Embryonic facial prominence (tissue), 1 donor: ENCODE data around the gene LTK.
"Not testable (repeated sequence)": the region's sequence is repeated elsewhere in the genome, so short reads cannot be mapped to it uniquely, and the experiment has no call there.

Source experiments
- DNase-seq: peaks from one replicate; pipeline ENCODE4 v3.0.0-alpha.2; 2016; ENCODE audit errors: extremely low spot score

LTK gene

DNA sequence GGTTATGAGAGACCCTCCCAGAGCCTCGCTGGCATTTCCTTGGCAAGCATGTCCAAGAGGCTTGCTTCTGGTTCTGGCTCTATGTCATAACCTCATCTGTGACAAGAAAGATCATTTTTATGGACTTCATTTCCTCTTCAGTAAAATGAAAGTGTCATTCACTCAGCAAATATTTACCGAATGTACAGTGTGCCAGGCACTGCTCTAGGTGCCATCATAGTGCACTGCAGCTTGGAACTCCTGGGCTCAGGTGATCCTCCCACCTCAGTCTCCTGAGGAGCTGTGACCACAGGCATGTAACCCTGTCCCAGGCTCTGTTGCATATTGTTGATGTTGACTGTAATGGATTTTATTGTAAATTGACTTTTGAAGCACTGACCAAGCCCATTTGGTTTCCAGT, 38.7 kb downstream of the LTK start:
- no peak for DNase-seq

- DNase-seq = no peak
Measured at GRCh38 chr15:41474436-41474835, 39.2 kb downstream of the LTK start.

- no peak for DNase-seq
Measured at GRCh38 chr15:41473418-41473817, 40.2 kb downstream of the LTK start.

- DNase-seq = not testable (repeated sequence)
Measured at GRCh38 chr15:41469644-41470043, 44.0 kb downstream of the LTK start.

GRCh38 chr15:41466711-41467110, 46.9 kb downstream of the LTK start:
- no peak for DNase-seq

DNA sequence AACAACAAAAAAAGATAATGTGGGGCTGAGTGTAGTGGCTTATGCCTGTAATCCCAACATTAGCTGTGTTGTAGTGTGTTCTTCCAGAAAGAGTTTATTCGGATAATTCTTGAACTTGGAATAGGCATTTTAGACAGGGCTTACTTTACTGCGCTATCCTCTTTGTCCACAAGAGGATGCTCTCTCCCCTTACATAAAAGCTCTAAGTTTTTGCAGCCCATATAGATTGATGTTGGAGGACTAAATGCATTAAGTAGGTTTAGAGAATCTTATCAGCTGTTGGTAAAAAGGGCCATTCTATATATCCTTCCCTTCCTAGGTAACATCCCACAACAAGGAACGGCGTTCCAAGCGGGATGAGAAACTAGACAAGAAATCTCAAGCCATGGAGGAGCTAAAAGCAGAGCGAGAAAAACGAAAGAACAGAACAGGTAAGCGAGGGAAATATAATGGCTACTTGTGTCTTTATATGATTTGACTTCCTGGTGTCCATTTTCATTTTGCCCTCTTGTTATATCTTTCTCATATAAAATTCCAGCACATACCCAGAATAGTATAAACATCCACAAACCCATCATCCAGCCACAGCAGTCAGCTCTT, 47.7 kb downstream of the LTK start:
- DNase-seq = no peak

DNA sequence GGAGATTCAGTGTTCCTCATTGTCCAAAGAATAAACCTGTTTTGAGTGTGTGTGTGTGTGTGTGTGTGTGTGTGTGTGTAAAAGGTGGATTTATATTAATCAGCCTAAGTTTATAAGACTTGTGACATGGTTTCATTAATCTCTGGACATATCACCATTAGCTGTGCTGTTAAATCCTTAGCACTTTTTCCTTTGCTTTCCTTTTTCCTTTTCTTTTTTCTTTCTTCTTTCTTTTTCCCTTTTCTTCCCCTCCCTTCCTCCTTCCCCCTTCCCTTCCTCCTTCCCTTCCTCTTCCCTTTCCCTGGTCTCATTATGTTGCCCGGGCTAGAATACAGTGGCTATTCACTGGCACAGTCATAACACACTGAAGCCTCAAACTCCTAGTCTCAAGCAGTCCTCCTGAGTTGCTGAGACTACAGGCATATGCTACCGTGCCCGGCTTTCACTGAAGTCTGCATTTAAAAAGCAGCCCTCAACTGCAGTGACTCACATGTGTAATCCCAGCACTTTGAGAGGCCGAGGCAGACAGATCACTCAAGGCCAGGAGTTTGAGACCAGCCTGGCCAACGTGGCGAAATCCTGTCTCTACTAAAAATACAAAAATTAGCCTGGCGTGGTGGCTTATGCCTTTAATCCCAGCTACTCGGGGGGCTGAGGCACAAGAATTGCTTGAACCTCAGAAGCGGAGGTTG, 48.6 kb downstream of the LTK start:
- DNase-seq = no peak

DNA sequence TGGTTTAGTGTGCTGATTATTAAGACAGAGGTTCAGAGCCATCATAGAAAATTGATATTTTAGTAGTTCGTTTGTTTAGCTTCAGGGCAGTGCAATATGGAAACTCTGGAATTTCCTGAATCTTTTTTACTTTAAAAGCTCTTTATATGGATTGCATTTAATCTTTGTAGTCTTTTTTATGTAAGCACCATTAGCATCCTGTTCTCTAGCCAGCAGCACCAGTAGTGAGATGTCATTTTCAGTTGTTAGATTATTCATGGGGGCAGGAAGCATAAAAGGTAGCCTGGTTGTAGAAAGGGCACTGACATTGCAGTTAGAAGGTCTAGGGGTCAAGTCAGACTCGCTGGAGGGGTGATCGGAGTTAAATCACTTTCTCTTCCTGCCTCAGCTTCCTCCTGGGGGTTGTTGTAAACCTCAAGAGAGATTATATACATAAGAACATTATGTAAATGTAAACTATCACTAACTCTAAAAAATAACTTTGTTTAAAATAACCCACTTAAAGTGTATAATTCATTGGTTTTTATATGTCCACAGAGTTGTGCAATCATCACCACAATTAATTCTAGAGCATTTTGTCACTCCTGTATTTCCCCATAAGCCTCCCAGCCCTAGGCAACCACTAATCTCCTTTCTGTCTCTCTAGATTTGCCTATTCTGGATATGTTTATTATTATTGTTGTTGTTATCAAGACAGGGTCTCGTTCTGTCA, 51.4 kb downstream of the LTK start:
- no peak for DNase-seq
